NCI-H128 (cell line): ENCODE data around the gene TAF9B.
"Not testable (repeated sequence)": the region's sequence is repeated elsewhere in the genome, so short reads cannot be mapped to it uniquely, and the experiment has no call there.

Experiments used
- DNase-seq: peaks from one replicate; lab custom pipeline; 2025; ENCODE audit not compliant: unreplicated experiment; lab: John Stamatoyannopoulos, UW

The TAF9B gene, protein sequence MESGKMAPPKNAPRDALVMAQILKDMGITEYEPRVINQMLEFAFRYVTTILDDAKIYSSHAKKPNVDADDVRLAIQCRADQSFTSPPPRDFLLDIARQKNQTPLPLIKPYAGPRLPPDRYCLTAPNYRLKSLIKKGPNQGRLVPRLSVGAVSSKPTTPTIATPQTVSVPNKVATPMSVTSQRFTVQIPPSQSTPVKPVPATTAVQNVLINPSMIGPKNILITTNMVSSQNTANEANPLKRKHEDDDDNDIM

DNA sequence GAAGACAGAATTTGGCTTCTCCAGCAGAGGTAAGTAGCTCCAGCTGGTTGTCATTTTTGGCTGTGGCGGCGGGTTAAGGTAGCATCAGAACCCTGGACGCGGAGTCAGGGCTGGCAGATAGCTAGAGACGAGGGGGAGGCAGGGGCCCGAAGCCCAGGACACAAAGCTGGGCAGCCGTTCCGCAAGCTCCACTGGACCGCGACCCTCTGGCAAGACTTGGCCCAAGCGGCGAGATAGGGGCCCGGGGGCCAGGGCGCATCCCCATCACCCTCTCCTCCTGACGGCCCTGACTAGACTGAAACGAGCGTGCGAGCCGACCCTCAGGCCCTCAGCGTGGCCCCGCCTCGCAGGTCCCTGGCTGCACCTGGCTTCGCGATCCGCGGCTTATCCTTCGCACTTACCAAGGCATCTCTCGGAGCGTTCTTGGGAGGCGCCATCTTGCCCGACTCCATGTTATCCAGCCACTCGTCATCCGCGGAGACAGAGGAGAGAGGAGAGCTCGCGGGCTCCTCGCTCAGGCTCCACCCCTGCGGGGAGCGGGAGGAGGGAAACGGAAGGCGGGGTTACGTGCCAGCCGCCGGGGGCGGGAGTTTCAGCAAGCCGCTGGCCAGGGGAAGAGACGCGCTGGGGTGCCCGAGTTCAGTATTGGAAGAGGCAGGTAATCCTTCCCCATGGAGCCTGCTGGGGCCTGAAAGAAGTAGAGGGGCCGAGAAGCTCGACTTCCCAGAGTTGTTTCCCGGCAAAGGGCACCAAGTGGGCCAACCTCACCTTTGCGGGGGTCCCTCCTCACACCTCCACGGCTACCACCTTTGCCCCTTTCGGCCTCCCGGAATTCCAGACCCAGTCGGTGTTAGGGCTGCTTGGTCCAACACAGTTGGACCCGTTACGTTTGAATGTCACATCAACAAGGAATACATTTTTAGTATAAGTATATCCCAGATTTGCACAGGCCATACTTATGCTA lies at the start of gene TAF9B:
TSS of gene TAF9B (minus strand) at position 491 of the 964 bp plus-strand sequence. CDS start at position 452, 39 bp downstream.
- DNase-seq, result peak; percentile 72

DNA sequence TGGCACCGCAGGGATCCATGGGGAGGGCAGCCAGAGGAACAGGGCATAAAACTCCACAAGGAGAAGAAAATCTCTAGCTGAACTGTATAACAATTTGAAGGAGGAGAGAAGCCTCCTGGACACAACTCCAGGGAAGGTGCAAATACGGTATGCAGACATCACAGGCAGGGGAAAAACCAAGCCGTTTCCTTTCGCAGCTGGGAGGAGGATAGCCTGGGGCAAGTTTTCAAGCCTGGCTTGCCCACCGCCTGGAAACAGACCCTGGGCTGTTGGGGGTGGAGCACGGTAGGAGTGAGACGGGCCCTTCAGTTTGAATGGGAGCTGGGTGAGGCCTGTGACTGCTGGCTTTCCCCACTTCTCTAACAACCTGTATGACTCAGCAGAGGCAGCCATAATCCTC lies 43.4 kb upstream of the TAF9B start:
- DNase-seq, result no peak

DNA sequence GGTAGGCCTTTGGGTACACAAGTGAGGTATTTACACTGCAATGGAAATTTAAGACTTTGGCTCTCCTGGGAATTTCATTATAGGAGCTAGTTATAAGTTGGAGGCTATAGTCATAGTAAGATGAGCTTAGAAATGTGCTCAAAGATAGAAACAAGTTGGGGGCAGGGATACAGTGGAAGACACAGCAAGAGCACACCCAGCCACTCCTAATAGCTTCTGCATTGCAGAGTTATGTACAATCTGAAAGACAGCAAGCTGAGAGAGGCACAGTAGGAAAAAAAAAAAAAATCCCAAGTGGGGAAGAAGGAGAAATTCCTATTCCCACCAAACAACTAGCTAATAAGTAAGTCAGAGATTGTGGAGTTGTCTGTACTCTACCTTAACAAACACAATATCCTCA lies 41.9 kb upstream of the TAF9B start:
- no peak for DNase-seq

DNA sequence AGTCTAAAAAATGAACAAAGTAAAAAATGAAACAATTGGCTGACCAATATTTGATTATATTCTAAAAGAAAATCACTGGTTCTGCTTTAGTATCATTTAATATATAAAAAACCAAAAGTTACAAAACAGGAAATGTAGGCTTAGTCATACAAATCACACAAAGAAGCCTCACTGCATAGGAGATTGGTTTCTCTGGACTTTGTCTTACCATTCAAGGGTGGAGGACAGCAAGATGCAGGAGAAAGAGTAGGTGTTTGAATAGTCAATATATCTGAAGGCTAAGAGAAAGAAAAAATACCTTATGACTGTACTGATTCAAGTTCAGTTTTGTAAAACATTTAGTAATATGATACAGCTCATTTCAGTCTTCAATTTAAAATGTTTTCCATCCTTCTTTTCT lies 28.6 kb upstream of the TAF9B start:
- DNase-seq, result no peak

DNA sequence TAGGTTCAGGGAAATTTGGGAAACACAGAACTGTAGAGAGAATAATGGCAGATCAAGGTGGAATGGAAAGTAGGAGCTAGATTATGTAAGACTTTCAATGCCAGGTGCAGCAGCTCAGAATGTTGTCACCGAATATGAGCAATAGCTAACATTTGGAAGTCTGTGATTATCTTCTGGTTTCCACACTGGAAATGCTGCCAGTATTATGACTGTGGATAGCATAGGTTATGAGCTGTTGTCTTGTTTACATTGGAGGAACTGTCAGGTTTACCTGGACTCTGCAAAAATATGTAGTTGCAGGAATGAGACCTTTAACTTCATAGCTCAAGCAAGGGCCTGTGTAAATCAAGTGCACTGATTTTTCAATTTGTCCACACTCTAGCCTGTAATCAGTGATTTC lies 26.0 kb upstream of the TAF9B start:
- DNase-seq, result no peak

DNA sequence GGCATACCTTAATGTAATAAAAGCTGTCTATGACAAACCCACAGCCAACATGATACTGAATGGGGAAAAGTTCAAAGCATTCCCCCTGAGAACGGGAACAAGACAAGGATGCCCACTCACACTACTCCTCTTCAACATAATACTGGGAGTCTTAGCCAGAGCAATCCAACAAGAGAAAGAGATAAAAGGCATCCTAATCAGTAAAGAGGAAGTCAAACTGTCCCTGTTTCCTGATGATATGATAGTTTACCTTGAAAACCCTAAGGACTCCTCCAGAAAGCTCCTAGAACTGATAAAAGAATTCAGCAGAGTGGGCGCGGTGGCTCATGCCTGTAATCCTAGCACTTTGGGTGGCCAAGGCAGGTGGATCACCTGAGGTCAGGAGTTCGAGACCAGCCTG lies 23.7 kb upstream of the TAF9B start:
- DNase-seq, result not testable (repeated sequence)

DNA sequence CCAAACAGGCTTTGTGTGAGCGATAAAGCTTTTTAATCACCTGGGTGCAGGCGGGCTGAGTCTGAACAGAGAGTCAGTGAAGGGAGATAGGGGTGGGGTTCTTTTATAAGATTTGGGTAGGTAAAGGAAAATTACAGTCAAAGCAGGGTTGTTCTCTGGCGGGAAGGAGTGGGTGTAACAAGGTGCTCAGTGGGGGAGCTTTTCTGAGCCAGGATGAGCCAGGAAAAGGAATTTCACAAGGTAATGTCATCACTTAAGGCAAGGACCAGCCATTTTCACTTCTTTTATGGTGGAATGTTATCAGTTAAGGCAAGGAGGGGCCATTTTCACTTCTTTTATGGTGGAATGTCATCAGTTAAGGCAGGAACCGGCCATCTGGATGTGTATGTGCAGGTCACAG lies 21.3 kb upstream of the TAF9B start:
- not testable (repeated sequence) for DNase-seq

DNA sequence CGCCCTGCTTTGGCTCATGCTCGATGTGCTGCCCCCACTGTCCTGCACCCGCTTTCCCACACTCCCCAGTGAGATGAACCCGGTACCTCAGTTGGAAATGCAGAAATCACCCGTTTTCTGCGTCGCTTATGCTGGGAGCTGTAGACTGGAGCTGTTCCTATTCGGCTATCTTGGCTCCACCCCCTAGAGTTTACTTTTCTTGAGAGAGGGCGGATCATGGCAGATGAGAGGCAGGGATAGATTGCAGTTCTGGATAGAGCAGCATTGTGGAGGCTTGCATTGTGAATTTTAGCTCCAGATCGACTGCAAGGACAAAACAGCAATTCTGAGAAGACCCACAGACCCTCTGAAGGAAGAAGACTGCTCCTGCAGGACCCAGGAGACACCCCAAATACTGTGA lies 18.4 kb upstream of the TAF9B start:
- DNase-seq, result not testable (repeated sequence)

DNA sequence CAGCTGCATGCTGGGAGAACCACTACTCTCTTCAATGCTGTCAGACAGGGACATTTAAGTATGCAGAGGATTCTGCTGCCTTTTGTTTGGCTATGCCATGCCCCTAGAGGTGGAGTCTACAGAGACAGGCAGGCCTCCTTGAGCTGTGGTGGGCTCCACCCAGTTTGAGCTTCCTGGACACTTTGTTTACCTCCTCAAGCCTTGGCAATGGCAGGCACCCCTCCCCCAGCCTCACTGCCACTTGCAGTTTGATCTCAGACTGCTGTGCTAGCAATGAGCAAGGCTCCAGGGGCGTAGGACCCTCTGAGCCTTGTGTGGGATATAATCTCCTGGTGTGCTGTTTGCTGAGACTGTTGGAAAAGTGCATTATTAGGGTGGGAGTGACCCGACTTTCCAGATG lies 17.9 kb upstream of the TAF9B start:
- DNase-seq, result not testable (repeated sequence)

DNA sequence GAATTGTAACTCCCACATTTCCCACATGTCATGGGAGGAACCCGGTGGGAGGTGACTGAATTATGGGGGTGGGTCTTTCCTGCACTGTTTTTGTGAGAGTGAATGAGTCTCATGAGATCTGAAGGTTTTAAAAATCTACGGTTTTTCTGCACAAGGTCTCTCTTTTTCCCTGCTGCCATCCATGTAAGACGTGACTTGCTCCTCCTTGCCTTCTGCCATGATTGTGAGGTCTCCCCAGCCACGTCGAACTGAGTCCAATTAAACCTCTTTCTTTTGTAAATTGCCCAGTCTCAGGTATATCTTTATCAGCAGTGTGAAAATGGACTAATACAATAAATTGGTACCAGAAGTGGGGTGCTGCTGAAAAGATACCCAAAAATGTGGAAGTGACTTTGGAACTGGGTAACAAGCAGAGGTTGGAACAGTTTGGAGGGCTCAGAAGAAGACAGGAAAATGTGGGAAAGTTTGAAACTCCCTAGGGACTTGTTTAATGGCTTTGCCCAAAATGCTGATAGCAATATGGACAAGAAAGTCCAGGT lies 7.6 kb upstream of the TAF9B start:
- not testable (repeated sequence) for DNase-seq

DNA sequence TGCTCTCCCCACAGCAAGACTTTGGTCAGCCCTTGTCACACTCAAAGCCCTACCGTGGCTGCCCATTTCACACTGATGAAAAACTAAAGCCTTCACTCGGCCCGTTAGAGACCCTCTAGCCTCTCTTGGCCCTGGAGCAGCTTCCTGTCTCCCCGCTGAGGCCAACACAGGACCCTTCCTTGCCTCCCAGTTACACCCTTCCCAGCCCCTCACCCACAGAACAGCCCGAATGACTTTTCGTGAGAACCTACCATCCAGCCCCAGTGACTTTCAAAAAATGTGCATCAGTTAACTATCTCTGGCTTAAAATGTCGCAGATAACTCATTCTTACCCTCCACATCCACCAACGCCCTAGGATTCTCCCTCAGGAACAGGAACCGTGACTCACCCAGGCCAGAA lies 756 bp upstream of the TAF9B start:
- no peak for DNase-seq

DNA sequence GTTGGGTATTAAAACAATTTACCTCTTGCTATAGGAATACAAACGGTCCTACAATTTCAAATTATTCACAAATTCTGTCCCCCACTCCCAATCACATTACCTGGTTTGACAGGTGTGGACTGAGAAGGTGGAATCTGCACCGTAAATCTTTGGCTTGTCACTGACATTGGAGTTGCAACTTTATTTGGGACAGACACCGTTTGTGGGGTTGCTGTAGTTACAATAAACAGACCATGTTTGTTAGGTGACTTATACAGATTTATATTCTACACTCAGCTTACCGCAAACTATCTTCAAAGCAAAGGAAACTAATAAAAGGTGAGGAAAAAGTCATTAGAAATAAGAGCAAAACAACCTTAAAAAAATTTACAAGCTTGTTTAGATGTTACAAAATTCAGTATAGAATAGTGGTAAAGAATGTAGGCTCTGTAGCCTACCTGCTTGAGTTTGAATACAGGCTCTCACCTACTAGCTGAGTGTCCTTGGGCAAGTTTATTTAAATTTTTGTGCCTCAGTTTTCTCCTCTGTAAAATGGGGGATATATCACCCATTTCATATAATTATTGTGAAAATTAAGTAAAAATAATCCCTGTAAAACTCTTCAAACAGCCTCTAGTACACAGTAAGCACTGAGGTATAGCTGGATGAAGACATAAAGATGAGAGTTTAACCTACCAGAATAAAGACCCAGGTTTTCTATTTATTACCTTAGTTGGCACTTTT lies 6.1 kb downstream of the TAF9B start:
- no peak for DNase-seq

DNA sequence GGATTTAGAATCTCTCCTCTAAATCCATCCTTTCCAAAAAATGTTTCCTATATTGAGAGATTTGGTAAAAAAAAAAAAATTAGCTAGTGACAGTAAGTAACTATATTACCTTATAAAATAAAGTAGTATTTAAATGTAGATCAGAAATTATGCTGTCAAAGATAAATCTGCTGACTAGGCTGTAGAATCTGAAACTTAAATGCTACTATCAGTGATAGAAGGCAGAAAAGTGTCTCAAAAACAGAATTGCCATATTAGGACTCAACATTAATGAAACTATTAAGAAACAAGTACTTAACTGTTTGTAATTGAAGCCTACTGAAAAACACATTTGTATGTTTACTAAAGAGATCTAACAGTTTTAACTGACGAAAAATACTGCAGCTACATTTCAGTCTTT lies 8.3 kb downstream of the TAF9B start:
- DNase-seq, result no peak

DNA sequence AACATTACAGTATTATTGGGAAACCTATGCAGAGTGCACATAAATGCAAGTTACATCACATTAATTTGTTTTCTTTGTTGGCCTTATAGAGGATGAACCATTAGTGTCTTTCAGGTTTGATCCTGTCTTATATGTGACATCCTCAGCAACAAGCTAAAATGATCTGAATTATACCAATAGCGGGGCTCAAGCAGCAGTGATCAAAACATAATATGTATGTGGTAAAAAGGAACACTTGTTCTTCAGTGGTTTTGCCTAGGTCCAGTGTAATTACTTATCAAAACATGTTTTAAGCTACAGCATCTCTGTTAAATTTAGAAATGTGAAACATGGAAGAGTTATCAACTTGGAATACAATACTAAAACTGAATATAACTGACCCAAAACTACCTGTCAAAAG lies 9.1 kb downstream of the TAF9B start:
- DNase-seq, result no peak

DNA sequence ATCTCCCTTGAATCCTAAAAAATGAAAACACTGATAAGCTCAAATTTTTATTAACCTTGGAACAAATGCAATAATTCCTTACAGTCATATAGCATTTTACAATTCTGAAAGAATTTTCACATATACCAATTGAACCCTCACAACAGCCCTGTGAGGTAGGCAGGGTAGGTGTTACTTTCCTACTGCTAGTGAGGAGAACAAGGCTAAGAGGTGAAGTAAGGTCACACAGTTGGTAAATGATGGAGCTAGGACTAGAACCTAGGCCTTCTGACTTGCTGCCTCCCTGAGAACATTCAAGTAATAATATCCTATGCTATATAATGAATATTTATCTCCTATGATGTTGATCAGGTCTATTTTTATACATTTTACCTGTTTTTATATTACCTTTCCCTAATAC lies 9.7 kb downstream of the TAF9B start:
- DNase-seq, result no peak

DNA sequence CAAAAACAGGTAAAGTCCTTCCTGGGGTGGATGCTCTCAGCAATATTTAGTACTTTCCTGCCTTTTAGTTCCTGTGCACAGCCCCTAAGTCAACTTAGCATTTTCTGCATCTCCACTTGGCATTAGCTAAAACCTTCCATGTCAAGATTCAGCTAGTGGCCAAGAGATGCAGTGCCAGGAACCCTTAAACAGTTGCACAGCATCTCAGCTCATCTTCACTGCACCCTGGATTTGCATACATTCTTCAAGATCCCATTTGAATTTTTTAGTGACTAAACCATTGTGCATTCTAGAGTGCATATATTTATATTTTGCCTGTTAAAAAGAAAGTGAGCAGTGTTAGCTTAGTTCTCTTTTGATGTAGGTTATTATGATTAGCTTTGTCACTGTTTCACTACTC lies 13.7 kb downstream of the TAF9B start:
- DNase-seq, result not testable (repeated sequence)

DNA sequence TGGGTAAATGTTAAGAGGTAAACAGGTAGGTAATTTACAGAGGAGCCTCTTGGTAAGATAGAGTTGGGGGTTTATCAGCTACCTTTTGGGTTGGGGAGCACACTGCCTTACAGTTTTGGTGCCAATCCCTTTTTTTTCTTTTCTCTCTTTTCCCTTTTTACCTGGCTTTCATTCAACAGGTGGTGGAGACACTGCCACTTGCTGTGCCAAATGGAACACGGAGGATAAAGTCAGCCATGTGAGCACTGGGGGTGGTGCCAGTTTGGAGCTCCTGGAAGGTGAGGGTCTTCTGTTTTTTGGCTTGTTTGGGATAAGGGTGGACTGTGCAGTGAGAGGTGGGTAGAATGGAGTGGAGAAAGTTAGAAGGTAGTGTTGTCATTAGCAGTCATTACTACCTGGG lies 14.3 kb downstream of the TAF9B start:
- DNase-seq, result no peak

DNA sequence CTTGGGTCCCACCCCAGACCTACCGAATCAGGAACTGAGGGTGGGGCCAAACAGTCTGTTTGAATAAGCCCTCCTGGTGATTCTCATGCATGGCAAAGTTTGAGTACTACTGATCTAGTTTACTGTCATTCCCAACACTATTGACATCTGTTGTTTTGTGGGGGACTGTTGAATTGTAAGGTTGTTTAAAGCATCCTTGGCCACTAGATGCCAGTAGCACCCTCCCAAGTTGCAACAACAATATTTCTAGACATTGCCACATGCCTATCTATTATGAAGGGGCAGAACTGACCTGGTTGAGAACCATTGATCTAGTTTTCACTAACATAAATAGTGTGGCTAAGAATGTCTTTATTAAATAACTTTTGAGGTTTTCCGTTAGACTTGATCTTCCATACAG lies 15.1 kb downstream of the TAF9B start:
- DNase-seq, result no peak

DNA sequence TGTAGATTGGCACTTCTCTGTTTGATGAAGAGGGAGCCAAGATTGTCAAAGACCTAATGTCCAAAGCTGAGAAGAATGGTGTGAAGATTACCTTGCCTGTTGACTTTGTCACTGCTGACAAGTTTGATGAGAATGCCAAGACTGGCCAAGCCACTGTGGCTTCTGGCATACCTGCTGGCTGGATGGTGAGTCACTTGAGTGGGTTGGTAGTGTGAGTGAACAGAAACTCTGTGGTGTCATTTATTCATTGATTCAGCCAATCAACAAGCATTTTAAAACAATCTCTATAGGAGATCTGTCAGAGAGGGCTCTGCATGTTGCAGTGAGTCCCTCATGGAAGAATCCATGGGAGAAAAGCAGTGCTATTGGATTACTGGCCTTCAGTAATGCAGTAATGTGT lies 16.3 kb downstream of the TAF9B start:
- no peak for DNase-seq

DNA sequence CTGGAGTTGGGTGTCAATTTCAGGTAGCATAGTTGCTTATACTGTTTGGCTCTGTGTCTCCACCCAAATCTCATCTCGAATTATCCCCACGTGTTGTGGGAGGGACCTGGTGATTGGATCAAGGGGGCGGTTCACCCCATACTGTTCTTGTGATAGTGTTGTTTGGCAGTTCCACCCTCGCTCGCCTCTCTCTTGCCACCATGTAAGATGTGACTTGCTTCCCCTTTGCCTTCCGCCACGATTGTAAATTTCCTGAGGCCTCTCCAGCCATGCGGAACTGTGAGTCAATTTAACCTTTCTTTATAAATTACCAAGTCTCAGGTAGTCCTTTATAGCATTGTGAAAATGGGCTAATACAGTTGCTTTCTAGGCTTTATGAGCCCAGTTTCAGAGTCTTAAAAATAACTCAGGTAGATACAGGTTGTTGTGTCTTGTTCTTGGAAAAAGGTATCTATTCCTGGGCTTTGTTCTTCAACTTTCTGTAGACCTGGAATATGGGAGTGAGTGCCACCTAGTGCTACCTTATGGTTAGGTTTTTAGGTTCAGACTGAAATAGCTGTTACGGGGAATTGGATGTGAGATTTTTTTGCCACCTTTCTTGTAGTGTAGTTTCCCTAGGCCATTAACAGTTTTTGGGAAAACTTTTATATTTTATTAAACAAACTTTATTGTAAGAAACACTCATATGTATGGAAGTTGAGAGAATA lies 19.8 kb downstream of the TAF9B start:
- DNase-seq, result no peak

DNA sequence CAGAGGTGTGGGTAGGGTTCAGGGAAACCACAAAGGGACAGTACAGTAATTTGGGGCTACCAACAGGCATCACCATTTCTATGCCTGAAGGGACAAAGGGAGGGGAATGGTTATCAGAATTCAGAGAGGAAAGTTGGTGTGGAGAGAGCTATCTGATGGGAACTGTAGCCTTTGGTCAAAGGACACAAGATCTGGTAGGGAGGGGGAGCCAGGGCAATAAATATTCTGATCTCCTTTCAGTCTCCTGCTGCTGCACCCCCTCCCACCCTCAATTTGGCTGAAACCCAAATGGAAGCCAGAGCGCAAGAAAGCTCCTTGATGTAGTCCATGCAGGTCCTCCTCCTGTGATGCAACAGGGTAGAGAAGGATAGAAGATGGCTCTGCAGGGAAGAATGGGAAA lies 20.8 kb downstream of the TAF9B start:
- no peak for DNase-seq
